Measurements from ENCODE around the gene FOXL3.
A peak's percentile ranks its signal among the peaks of the same experiment; 100 is the strongest.

The FOXL3 gene

GRCh38 chr7:318476-318875 lies 28.5 kb downstream of the FOXL3 start:
- no peak overlapping the region for H3K27ac ChIP-seq
- DNase-seq (ENCODE audit: low read depth, low spot score), result no peak

- no peak for DNase-seq (ENCODE audit: low read depth, low spot score)
- no peak overlapping the region for H3K27ac ChIP-seq
Observed at GRCh38 chr7:318878-319661, 29.1 kb downstream of the FOXL3 start.

DNA sequence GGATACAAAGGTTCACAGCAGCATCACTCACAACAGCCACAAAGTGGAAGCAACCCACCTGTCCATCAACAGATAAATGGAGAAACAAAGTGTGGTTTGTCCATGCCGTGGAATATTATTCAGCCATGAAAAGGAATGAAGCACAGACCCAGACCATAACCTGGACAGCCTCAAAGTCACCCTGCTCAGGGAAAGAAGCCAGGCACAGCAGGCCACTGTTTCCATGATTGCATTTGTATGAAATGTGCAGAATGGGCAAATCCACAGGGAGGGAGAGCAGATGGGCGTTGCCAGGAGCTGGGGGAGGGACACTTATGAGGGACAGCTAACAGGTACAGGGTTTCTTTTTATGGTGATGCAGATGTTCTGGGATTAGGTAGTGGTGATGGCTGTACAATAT lies 30.3 kb downstream of the FOXL3 start:
- no peak for DNase-seq (ENCODE audit: low read depth, low spot score)
- H3K27ac ChIP-seq, result no peak overlapping the region

GRCh38 chr7:322111-322671 lies 32.2 kb downstream of the FOXL3 start:
- no peak for DNase-seq (ENCODE audit: low read depth, low spot score)
- no peak overlapping the region for H3K27ac ChIP-seq

DNA sequence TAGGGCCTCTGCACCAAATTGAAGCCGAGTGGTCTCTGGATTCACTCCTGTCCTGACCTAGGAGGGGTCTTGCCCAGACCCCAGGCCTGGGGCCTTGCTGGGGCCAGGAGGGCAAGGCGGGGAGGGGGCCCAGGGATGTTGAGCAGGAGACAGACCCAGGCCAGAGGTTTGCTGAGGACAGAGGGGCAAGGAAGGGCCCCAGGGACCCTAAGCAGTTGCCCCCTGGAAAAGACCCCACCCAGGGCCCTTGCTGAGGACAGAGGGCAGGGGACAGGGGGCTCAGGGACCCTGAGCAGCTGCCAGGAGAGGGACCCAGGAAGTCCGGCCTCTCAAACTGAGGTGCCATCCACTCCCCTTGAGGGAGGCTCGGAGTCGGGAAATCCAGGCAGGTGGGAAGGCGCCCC lies 32.7 kb downstream of the FOXL3 start:
- DNase-seq (ENCODE audit: low read depth, low spot score), result no peak
- H3K27ac ChIP-seq, result no peak overlapping the region

DNA sequence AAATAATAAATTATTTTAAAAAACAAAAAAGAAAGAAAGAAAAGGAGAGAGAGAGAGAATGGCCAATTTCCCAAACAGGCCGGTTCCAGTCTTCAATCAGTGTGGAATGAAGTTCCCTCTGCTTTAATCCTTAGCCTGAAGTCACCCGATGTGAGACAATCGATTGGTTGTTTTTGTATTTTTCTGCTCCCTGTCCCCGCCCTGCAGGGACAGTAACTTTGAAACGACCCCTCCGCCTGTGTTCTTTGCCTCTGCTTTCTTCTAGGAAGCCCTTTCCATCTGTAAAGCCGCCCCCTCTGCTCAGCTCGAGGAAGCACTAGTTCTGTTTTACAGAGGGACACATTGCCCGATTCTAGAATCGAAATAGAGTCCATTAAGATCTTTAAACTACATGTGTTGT lies 33.4 kb downstream of the FOXL3 start:
- no peak overlapping the region for H3K27ac ChIP-seq
- no peak for DNase-seq (ENCODE audit: low read depth, low spot score)

GRCh38 chr7:324011-324410 lies 34.0 kb downstream of the FOXL3 start:
- no peak for DNase-seq (ENCODE audit: low read depth, low spot score)
- H3K27ac ChIP-seq, result no peak overlapping the region

DNA sequence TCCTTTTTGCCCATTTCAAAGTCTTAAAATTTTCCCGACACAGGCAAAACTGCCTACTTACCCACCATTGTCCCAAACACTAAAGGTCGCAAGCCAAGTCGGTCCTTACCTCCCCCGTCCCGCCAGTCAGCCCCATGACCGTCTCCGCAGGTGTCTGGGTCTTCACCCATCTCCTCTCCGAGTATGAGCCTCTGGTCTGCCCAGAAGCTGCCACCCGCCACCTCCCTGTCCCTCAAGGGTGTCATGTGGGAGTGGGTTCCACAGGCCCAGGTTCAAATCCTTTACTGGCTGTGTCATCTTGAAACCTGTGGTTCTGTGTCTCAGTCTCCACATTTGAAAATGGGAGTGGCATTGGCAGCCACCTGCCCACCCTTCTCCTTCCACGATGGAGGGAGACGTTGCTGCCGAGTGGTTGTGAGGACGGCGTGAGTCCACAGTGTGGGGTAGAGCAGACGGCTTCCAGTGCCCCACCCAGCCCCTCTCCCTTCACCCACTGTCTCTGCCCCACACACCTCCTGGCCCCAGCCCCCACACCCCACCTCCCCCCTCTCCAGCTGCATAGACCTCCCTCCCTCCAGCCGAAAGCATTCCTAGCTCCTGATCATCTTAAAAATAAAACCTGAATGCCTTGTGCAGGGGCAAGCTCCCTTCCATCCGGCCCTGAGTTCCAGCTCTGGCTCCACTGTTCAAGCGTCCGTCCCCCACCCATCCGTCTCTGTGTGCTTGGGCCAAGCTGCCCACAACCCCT lies 35.3 kb downstream of the FOXL3 start:
- no peak for DNase-seq (ENCODE audit: low read depth, low spot score)
- H3K27ac ChIP-seq, result no peak overlapping the region

DNA sequence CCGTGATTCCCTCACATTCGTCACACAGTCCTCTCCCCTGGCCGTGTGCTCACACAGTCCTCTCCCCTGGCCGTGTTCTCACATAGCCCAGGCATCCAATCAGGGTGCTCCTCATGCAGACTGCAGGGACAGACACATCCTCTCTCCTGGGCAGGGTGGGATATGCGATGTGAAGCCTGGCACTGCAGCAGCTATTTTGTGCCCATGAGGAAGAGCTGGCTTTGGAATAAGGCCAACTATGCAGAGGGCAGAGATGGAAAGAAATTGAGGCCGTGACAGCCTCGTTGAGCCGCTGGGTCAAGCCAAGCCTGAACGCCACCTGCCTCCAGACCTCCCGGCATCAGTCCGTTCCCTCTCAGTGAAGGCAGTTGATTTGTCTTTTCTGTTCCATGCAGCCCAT lies 35.8 kb downstream of the FOXL3 start:
- no peak for DNase-seq (ENCODE audit: low read depth, low spot score)
- no peak overlapping the region for H3K27ac ChIP-seq

DNA sequence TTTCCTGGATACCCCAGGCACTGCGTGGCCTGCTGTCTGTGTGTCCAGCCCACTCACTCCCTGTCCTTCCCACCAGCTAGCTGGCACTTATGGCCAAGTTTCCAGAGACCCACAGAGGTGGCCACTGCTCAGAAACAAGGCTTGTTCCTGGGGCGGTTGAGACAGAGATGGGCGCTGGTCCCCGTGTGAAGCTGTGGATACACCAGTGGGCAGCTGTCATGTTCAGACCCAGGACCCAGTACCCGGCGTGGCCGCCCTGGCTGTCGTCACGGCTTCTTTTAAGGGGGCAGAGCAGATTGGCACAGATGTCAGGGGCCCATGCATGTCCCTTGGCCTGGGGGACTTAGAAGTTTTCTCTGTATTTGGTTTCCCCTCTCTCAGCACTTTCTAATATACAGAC lies 36.3 kb downstream of the FOXL3 start:
- no peak overlapping the region for H3K27ac ChIP-seq
- no peak for DNase-seq (ENCODE audit: low read depth, low spot score)

GRCh38 chr7:326809-327232 lies 36.9 kb downstream of the FOXL3 start:
- H3K27ac ChIP-seq, result no peak overlapping the region
- DNase-seq (ENCODE audit: low read depth, low spot score), result no peak

GRCh38 chr7:327233-327931 lies 37.4 kb downstream of the FOXL3 start:
- no peak for DNase-seq (ENCODE audit: low read depth, low spot score)
- H3K27ac ChIP-seq, result no peak overlapping the region

DNA sequence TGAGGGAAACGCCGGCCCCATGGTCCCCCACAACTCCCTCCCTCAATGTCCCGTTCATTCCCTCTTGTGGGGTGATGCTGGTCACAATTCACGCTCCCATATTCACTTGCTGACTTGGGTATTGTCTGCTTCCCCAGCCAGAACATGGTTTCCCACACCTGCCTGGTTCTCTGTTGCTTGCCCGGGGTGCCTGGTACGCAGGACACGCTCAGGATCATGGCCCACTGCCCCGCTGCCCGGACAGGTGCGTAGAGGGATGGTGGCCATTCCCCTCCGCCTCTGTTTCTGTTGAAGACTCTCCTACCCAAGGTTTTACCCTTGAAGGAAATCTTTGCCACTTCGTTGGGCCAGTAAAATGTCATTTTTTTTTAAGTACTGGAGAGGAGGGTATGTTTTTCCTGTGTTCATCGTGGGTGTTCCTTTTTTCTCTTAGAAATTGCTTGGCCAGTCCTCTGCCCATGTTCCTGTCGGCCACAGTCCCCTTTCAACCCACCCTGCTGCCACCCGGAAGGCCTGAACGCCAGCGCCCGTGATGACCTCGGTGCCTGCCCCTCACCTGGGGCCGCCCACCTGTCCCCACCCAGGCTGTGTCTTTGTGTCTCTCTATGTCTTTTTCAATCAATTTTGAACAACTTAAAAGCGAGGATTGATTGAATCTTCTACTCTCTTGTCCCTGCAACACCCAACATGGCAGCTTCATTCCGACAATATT lies 38.2 kb downstream of the FOXL3 start:
- no peak overlapping the region for H3K27ac ChIP-seq
- DNase-seq (ENCODE audit: low read depth, low spot score), result no peak

- H3K27ac ChIP-seq, result no peak overlapping the region
- DNase-seq (ENCODE audit: low read depth, low spot score), result peak; percentile 16
Observed at GRCh38 chr7:329691-330281, 39.8 kb downstream of the FOXL3 start.

DNA sequence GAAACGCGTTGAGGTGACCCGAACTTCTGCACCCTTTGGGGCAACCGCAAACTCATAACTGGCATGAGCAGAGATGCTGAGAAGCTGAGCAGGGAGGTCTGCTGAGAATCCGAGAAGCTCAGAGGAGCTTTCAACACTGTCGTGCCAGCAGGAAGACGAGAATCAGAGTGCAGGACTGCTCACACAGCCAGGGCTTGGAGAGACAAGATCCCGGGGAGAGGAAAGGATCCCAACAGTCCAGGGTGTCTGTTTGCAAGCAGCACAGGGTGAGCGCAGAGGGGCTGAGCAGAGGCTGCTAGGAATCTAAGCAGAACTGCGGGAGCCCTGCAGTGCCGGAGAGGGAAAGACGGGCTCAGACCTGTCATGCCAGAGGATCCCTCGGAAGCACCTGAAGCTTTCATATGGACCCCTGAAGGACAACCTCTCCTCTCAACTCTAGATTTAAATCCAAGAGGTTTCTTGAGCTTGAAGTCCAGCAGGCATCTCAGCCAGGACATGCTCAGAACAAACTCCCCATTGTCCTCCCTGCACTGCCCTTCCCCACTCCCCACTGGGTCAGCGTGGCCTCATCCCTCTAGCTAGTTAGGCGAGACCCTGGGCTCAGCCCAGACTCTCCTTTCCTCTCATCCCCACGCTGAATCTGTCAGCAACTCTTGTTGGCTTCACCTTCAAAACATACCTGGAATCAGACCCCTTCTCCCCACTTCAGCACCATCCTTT lies 40.7 kb downstream of the FOXL3 start:
- H3K27ac ChIP-seq, result no peak overlapping the region
- no peak for DNase-seq (ENCODE audit: low read depth, low spot score)

GRCh38 chr7:332020-332517 lies 42.1 kb downstream of the FOXL3 start:
- no peak for DNase-seq (ENCODE audit: low read depth, low spot score)
- H3K27ac ChIP-seq, result no peak overlapping the region

DNA sequence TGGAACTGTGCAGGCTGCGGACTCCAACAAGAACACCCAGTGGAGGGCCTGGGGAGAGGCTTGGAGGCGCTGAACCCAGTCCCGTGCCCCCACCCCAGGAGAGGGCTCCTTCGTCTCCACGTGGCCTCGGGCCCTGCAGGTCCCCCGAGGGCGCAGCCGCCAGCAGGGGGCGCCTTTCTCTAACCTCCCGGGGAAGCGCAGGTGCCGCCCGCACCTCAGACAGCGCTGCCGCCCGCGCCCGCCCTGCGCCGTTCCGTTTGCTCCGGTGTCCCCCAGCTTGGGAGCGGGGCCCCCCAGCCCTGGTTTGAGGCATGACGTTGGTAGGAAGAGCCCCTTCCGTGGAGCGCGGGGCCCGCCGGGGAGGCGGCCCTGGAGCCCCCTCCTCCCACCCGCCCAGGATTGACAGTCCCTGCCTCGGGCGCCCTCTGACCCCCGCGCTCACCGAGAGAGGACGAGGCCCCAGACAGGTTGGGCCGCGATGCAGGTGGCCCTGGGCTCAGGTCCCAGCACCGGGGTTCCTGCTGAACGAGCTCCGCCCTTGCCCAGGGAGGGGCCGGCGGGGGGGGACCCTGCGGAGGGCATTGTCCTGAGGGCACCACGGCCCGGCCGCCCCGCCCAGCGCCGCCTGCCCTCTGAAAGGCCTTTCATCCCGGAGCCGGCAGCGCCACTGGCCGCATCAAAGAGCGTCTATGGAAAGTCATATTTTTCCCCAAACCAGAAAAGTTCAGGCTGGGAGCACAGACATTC lies 42.8 kb downstream of the FOXL3 start:
- no peak for DNase-seq (ENCODE audit: low read depth, low spot score)
- no peak overlapping the region for H3K27ac ChIP-seq

DNA sequence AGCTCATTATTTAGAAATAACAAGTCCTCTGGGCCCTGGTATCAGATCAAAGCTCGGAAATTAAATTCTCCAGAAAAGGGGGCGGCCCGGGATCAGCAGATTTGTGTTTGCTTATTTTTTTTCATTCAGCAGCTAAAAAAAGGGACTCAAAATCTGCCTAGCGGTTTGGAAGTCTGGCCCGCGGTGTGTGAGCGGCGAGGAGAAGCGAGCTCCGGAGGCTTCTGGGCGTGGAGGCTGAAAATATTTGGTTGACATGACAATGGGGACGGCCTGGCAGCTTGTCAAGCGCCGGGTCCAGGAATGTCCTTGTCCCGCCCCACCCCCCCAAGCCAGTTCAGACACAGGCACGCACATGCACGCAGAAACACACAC lies 43.4 kb downstream of the FOXL3 start:
- H3K27ac ChIP-seq, result no peak overlapping the region
- DNase-seq (ENCODE audit: low read depth, low spot score), result no peak

Measured in epithelial cell of prostate (primary cell).